Right cardiac atrium (tissue), 5 donors: Measurements from ENCODE around the gene HECTD1. TPM values are rescaled to one million over a fixed set of nuclear protein-coding genes. Genes with fewer than 3 reads are reported as not detected.
"Not testable (repeated sequence)": the region's sequence is repeated elsewhere in the genome, so short reads cannot be mapped to it uniquely, and the experiment has no call there.

Source experiments
- ATAC-seq, 2 donors: fragments of 200-7000 bp; cut with Tn5 transposase; one replicate each; pipeline versions ENCODE4 v1.8.0 to v1.9.1; 2020; ENCODE audit warnings: moderate library complexity in 2 of 2, mild to moderate bottlenecking in 1 of 2
- DNase-seq, 3 donors: peaks; one replicate each; pipeline ENCODE4 v3.0.0-alpha.2; 2020
- H3K27ac ChIP-seq: one replicate; pipeline ENCODE4 v1.5.1; 2013; ENCODE audit warnings: mild to moderate bottlenecking, low read length, control low read depth, moderate library complexity
- H3K27me3 ChIP-seq: one replicate; pipeline ENCODE4 v1.6.1; 2013; ENCODE audit not compliant: control insufficient read depth, insufficient read depth
- H3K4me1 ChIP-seq: one replicate; pipeline ENCODE4 v1.6.1; 2013; ENCODE audit warnings: low read length; ENCODE audit not compliant: control insufficient read depth, insufficient read depth
- H3K4me3 ChIP-seq: one replicate; pipeline ENCODE4 v1.5.1; 2013; ENCODE audit warnings: low read length, control low read depth
- H3K9me3 ChIP-seq: one replicate; pipeline ENCODE4 v1.6.1; 2013; ENCODE audit warnings: low read length; ENCODE audit not compliant: control insufficient read depth
- WGBS: extraction: QIAGEN DNeasy Blood & Tissue Kit; methylation state at CpG from one replicate; pipeline ENCODE4 v1.1.7; 2013; 5-methylcytosine and 5-hydroxymethylcytosine counted together
- intact Hi-C, 4 donors: fragments of 100-400 bp; cut with DNase I; formaldehyde crosslinking; loops; one replicate each; pipeline versions ENCODE4 v1.11.0 to v1.14.0; 2022 to 2023
- polyA plus RNA-seq: library from polyadenylated mRNA; stranded (reverse); fragments of 200-250 nt; gene quantifications from one replicate; pipeline ENCODE4 v1.2.3, GENCODE V29; 2013
- total RNA-seq, 4 donors: library from RNA; stranded (reverse); fragmentation: NEBNext Ultra II Directional; extraction: Animal tissue kit (Norgen Biotek cat#: 25700); gene quantifications; one replicate each; pipeline ENCODE4 v1.2.1, GENCODE V29; 2021
- donor health status: healthy with polysubstance abuse.
- donor health status: DM: no; HTN: yes; CAD: no.
- donor health status: DM: no; HTN: no; CAD: no.
- donor health status: DM: no; HTN: yes; CAD: no; lungs with severe emphysema.
- donor health status: DM: yes; HTN: yes; CAD: no.

The HECTD1 gene
- total and polyA plus RNA-seq, 5 donors, result 67.3 to 159 (median 130) TPM

DNA sequence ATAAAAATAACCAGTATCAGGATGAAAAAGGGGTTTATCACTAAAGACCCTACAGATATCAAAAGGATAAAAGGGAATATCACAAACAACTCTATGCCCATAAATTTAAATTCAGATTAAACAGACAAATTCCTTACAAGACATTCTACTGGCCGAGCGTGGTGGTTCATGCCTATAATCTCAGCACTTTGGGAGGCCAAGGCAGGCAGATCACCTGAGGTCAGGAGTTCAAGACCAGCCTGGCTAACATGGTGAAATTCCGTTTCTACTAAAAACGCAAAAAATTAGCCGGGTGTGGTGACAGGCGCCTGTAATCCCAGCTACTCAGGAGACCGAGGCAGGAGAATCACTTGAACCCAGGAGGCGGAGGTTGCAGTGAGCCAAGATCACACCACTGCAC, 15.0 kb downstream of the HECTD1 start:
- DNase-seq, H3K27me3 ChIP-seq, H3K4me3 ChIP-seq, intact Hi-C loops, H3K9me3 ChIP-seq, H3K27ac ChIP-seq, ATAC-seq, H3K4me1 ChIP-seq: not testable (repeated sequence)
- WGBS, result 95% methylated on average over 8 of the region's 8 CpGs

- Histone ChIP-seq H3K9me3 (no peaks in the 10 kb centered on the region), H3K4me3 (no peak overlapping the region), H3K27me3 (no peaks in the 10 kb centered on the region), H3K4me1 (peaks cover 5% of the 10 kb centered on the region), H3K27ac (no peak overlapping the region)
- no peak for ATAC-seq
- WGBS, result 97% methylated on average over 8 of the region's 8 CpGs
- DNase-seq, result no peak
- intact Hi-C loops, result no loop called here
Observed at GRCh38 chr14:31190717-31191263, 16.8 kb downstream of the HECTD1 start.

DNA sequence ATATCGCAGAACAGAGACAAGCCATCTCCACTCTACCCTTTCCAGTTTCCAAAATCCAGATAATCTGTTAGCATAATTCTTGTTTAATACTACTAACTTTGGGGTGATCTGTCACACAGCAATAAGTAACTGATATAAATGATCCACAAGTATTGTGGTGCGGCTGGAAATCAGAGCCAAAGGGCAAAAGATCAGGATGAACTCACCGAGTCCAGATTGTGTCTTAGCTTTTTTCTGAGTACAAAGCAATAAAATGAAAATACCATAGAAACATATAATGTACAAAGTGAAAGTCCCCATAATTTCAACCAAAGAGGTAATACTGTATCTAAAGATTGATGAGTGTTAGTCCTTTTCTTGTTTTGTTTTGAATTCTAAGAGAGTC, 17.4 kb downstream of the HECTD1 start:
- ATAC-seq, result no peak
- no peaks in the 10 kb centered on the region for H3K9me3 ChIP-seq
- 81% methylated on average over 3 of the region's 3 CpGs for WGBS
- intact Hi-C loops, result no loop called here
- H3K4me3 ChIP-seq, result no peak overlapping the region
- no peaks in the 10 kb centered on the region for H3K27me3 ChIP-seq
- peaks cover 2% of the 10 kb centered on the region for H3K4me1 ChIP-seq
- H3K27ac ChIP-seq, result no peak overlapping the region
- no peak for DNase-seq

DNA sequence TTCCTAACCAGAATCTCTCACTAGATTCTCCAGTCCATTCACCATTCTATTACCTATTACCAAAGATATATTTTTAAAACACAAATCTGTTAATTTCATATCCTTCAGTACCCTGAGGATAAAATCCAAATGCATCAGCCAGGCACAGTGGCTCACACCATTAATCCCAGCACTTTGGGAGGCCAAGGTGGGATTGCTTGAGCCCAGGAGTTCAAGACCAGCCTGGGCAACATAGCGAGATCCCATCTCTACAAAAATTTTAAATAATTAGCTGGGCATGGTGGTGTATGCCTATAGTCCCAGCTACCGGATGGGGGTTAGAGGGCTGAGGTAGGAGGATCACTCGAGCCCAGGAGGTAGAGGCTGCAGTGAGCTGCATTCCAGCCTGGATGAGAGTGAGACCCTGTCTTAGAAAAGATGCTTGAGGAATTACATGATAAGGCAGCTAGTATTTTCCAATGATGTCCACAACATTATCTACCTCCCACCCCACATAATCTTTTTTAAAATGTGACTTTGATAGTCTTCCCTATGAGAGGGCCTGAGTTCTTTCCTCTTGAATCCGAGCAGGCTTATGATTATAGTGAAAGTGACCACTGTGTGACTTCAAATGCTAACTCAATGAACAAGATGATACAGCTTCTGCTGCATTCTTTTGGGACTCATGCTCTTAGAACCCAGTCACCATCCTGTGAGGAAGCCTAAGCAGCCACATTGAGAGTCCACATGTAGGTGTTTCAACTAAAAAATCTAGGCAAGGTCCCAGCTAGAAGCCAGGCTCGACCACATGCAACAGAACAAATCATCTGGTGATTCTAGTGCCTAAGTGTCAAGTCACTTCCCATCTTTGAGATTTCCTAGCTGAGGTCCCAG, 18.0 kb downstream of the HECTD1 start:
- Histone ChIP-seq H3K4me3 (no peak overlapping the region), H3K27ac (no peak overlapping the region), H3K27me3 (no peaks in the 10 kb centered on the region), H3K4me1 (peaks cover 2% of the 10 kb centered on the region), H3K9me3 (no peaks in the 10 kb centered on the region)
- DNase-seq, result no peak
- no peak for ATAC-seq
- intact Hi-C loops, result no loop called here
- 88% methylated on average over 5 of the region's 5 CpGs for WGBS

DNA sequence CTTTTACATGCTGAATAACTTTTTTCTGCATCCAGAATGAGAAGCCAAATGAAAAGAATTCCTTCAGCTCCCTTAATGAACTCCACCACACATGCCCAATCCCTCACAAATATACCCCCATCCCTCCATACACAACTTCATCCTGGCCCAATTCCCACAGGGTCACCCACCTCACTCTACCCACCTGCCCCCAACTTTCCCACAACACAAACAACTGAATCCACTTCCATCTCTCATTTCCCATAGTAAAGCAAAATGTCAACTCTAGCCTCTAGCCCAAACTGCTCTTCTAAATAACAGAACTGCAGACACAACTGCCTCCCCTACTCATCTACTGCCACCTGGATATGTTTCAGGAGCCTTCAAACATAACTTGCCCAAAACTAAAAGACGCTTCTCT, 18.8 kb downstream of the HECTD1 start:
- Histone ChIP-seq H3K9me3 (no peaks in the 10 kb centered on the region), H3K4me3 (no peak overlapping the region), H3K27me3 (no peaks in the 10 kb centered on the region), H3K4me1 (peaks cover 2% of the 10 kb centered on the region), H3K27ac (no peak overlapping the region)
- intact Hi-C loops, result no loop called here
- DNase-seq (no peak), ATAC-seq (no peak)
- 99% methylated on average over 1 of the region's 1 CpG for WGBS

DNA sequence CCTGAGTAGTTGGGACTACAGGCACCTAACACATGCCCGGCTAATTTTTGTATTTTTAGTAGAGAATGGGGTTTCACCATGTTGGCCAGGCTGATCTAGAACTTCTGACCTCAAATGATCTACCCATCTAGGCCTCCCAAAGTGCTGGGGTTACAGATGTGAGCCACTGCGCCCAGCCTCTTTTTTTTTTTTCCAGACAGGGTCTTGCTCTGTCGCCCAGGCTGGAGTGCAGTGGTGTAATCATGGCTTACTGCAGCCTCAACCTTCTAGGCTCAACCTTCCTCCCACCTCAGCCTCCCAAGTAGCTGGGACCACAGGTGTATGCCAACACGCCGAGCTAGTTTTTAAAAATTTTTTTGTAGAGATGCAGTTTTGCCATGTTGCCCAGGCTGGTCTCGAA, 25.6 kb downstream of the HECTD1 start:
- H3K4me3 ChIP-seq, DNase-seq, ATAC-seq, H3K4me1 ChIP-seq, H3K27ac ChIP-seq, intact Hi-C loops, H3K27me3 ChIP-seq, H3K9me3 ChIP-seq: not testable (repeated sequence)
- WGBS, result 98% methylated on average over 6 of the region's 6 CpGs

DNA sequence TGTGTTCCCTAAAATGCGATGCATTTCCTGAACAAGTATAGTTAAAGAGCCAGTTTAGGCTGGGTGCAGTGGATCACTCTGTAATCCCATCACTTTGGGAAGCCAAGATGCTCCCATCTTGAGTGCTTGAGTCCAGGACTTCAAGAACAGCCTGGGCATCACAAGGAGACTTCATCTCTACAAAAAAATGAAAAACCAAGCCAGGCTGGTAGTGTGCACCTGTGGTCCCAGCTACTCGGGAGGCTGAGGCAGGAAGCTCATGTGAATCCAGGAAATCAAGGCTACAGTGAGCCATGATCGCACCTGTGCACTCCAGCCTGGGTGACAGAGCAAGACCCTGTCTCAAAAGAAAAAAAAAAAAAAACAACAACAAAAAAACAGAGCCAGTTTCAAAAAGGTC, 26.3 kb downstream of the HECTD1 start:
- DNase-seq, result no peak
- H3K4me3 ChIP-seq, result no peak overlapping the region

GRCh38 chr14:31180299-31181051, 27.1 kb downstream of the HECTD1 start:
- ATAC-seq, result no peak

More for the DNA sequence above, 26.3 kb downstream of the HECTD1 start:
- H3K9me3 ChIP-seq, result no peaks in the 10 kb centered on the region
- ATAC-seq, result no peak
- no peak overlapping the region for H3K27ac ChIP-seq
- intact Hi-C loops, result no loop called here
- H3K27me3 ChIP-seq, result no peaks in the 10 kb centered on the region
- WGBS, result 84% methylated on average over 3 of the region's 3 CpGs
- peaks cover 2% of the 10 kb centered on the region for H3K4me1 ChIP-seq

GRCh38 chr14:31174433-31174832, 33.2 kb downstream of the HECTD1 start:
- 97% methylated on average over 4 of the region's 4 CpGs for WGBS
- Histone ChIP-seq H3K27me3 (no peaks in the 10 kb centered on the region), H3K27ac (no peak overlapping the region), H3K9me3 (no peaks in the 10 kb centered on the region), H3K4me1 (no peaks in the 10 kb centered on the region), H3K4me3 (no peak overlapping the region)
- intact Hi-C loops, result no loop called here
- ATAC-seq (no peak), DNase-seq (no peak)

More at GRCh38 chr14:31180299-31181051, 27.1 kb downstream of the HECTD1 start:
- intact Hi-C loops, result no loop called here
- Histone ChIP-seq H3K9me3 (no peaks in the 10 kb centered on the region), H3K27ac (no peak overlapping the region), H3K4me3 (no peak overlapping the region), H3K4me1 (peaks cover 2% of the 10 kb centered on the region), H3K27me3 (no peaks in the 10 kb centered on the region)
- no peak for DNase-seq
- 83% methylated on average over 3 of the region's 3 CpGs for WGBS

- H3K9me3 ChIP-seq, result no peaks in the 10 kb centered on the region
- H3K4me1 ChIP-seq, result no peaks in the 10 kb centered on the region
- no peak overlapping the region for H3K4me3 ChIP-seq
- DNase-seq, result no peak
- ATAC-seq, result no peak
- intact Hi-C loops, result no loop called here
- WGBS, result 74% methylated on average over 15 of the region's 15 CpGs
- no peak overlapping the region for H3K27ac ChIP-seq
- H3K27me3 ChIP-seq, result no peaks in the 10 kb centered on the region
Observed at GRCh38 chr14:31173120-31173837, 34.3 kb downstream of the HECTD1 start.
